AG10803 (cell line): ENCODE results near the gene GNL3L.
"Not testable (repeated sequence)": the region's sequence is repeated elsewhere in the genome, so short reads cannot be mapped to it uniquely, and the experiment has no call there.

ENCODE experiments used
- DNase-seq: peaks from one replicate; pipeline ENCODE4 v3.0.0; 2010; ENCODE audit warnings: low read depth
- H3K4me3 ChIP-seq: 2 replicates; pipeline ENCODE4 v1.5.1; 2011; ENCODE audit warnings: mild to moderate bottlenecking, low read length, control low read depth
- TF ChIP-seq, protein P1 (sequence below): conservative IDR thresholded peaks from 2 replicates; pipeline ENCODE4 v1.5.1; 2011; ENCODE audit warnings: mild to moderate bottlenecking, low read length, control low read depth, inconsistent platforms

Gene GNL3L, protein sequence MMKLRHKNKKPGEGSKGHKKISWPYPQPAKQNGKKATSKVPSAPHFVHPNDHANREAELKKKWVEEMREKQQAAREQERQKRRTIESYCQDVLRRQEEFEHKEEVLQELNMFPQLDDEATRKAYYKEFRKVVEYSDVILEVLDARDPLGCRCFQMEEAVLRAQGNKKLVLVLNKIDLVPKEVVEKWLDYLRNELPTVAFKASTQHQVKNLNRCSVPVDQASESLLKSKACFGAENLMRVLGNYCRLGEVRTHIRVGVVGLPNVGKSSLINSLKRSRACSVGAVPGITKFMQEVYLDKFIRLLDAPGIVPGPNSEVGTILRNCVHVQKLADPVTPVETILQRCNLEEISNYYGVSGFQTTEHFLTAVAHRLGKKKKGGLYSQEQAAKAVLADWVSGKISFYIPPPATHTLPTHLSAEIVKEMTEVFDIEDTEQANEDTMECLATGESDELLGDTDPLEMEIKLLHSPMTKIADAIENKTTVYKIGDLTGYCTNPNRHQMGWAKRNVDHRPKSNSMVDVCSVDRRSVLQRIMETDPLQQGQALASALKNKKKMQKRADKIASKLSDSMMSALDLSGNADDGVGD

DNA sequence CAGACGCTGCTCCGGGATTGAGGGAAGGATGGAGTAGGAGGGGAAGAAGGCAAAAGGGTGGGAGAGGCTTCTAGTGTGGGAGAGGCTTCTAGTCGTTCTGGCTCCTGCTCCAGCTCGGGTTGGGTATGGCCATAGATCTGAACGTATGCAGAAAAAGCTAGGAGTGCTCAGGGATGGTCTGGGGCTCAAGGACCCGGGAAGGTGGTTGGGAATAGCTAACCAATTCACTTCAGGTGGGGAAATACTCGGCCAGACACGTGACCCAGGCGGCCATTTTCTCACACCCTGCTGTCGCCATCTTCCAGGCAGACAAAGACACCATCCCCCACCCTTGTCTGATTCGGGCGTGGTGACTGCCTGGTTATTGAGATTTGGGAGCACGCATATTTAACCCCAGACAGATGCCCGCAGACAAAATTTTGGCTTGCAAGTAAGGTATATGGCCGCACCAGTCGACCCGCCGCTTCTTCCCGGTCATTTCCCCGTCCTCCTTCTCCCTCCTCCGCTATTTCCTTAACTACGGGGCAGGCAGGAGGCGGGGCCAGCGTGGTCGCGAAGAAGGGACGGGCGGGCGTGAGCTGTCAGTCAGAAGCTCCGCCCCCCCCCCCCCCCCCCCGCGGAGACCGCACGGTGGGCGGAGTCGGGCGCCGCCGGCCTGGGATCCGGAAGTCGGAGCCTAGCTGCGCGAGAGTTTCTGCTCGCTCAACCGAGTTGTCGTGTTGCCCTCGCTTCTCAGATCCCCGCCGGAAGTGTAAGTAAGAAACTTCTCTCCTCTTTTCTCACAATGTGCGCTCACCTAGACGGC lies at the start of gene GNL3L:
TSS of gene GNL3L (plus strand) at position 668 of the 805 bp plus-strand sequence. CDS start 2,348 bp downstream, outside the sequence.
- peak; percentile 87 for DNase-seq
- TF ChIP-seq, protein P1, sequence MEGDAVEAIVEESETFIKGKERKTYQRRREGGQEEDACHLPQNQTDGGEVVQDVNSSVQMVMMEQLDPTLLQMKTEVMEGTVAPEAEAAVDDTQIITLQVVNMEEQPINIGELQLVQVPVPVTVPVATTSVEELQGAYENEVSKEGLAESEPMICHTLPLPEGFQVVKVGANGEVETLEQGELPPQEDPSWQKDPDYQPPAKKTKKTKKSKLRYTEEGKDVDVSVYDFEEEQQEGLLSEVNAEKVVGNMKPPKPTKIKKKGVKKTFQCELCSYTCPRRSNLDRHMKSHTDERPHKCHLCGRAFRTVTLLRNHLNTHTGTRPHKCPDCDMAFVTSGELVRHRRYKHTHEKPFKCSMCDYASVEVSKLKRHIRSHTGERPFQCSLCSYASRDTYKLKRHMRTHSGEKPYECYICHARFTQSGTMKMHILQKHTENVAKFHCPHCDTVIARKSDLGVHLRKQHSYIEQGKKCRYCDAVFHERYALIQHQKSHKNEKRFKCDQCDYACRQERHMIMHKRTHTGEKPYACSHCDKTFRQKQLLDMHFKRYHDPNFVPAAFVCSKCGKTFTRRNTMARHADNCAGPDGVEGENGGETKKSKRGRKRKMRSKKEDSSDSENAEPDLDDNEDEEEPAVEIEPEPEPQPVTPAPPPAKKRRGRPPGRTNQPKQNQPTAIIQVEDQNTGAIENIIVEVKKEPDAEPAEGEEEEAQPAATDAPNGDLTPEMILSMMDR: no peak
- H3K4me3 ChIP-seq: peak within 1 kb of the TSS; percentile 88

DNA sequence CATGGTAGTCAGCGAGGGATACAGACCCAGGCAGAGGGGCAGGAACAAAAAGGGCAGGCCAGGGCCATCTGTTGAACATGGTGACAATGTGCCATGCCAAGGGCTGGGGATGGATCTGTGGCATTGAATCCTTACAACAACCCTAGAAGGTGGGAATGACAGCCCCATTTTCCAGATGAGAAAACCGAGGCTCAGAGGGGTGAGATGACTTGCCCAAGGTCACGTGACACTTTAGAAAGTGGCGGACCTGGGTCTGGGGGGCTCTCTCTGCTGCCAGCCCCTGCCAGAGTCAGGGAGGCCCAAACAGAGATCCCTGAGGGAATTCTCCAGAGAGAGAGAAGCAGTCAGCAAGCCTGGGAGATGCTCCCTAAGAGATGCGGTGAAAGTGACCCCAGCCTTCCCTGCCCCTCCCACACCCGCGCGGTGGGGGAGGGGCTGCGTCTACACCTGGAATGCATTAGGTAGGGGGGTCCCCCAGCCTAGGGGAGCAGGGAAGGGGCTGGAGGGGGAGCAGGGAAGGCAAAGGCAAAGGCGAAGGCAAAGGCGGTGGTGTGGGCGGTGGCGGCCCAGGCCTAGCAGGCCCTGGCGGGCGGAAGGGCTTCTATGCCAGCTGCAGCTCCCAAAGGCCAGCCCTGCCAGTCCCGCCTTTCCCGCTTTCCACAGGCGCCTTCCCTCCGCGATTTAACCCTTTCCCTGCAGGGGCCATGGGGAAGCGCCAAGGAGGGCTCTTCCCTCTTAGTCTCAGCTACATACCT lies 47.0 kb upstream of the GNL3L start:
- peak; percentile 25 for DNase-seq
- TF ChIP-seq, protein P1: no peak
- peak overlapping the region; percentile 12; the same call in 1 of the 2 replicates for H3K4me3 ChIP-seq

DNA sequence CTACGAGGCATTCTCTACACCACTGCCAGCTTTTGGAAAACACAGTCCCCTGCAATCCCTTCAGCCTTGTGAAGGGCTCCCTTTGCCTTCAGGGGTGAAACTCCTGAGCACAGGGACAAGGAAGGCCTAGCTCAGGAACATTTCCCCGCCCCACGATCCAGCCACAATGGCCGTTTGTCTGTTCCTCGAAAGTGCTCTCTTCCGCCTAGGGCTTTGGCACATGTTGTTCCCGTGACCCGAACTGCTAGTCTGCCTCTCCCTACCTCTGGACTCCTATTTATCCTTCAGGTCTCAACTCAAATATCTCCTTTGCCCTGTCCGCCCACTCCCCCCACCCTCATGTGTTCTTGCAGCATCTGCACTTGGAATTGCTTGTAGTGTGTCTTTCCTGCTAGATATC lies 46.1 kb upstream of the GNL3L start:
- TF ChIP-seq, protein P1: no peak
- DNase-seq: no peak
- H3K4me3 ChIP-seq: no peak overlapping the region

DNA sequence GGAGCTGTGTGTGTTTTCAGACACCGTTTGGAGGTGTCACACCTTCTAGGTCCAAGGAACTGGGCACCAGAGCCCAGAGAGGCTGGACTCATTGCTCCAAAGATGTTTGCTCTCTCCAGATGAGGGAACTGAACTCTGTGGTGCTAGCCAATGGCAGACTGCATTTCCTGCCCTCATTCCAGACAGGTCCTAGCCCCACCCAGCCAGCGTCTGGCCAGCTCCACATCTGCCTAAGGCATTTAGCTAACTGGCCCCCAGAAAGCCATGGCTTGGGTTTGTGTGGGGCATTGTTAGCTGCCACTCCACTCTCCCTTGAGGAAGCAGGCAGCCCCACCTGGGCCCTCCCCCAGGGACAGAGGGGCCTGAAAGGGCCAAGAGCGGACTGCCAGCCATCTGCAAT lies 45.4 kb upstream of the GNL3L start:
- no peak overlapping the region for H3K4me3 ChIP-seq
- TF ChIP-seq, protein P1: no peak
- DNase-seq: peak; percentile 30

DNA sequence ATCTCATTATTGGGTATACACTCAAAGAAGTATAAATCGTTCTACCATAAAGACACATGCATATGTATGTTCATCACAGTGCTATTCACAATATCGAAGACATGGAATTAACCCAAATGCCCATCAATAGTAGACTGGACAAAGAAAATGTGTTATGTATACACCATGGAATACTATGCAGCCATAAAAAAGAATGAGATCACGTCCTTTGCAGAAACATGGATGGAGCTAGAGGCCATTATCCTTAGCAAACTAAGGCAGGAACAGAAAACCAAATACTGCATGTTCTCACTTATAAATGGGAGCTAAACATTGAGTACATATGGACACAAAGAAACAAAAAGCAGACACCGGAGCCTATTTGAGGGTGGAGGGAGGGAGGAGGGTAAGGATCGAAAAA lies 40.2 kb upstream of the GNL3L start:
- not testable (repeated sequence) for DNase-seq, H3K4me3 ChIP-seq

DNA sequence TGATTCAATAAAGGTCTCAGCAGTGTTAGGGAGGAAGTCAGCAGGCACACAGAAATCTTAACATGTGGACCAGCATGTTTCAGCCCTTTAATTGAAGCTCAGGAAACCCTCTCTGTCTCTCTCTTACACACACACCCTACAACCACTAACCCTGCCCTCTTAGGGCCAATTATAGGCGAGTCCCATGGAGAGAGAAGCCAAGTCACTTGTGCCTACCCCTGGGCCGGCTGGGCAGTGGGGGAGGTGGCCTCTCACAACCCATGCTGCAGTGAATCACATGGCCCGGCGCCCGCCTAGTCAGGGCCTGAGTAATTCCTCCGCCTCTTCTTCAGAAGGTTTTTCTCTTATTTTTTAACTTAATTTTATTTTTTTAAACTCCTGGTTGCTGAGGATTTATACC lies 37.7 kb upstream of the GNL3L start:
- H3K4me3 ChIP-seq: peak overlapping the region; percentile 12
- TF ChIP-seq, protein P1: no peak
- DNase-seq: peak; percentile 57
